ENCODE measurements around the gene BACH2.

The BACH2 gene

GRCh38 chr6:90199900-90200299 is 96.7 kb downstream of the BACH2 start:
- no peaks in the 10 kb centered on the region for H4K20me1 ChIP-seq (ENCODE audit: low read depth, low read length)
- H3K27me3 ChIP-seq (ENCODE audit: low read length) = no peaks in the 10 kb centered on the region
- H3K4me3 ChIP-seq (ENCODE audit: insufficient read depth, low read length, poor library complexity, severe bottlenecking) = no peak overlapping the region
- peaks cover 21% of the 10 kb centered on the region; the same call in 1 of the 2 replicates for H3K9me3 ChIP-seq (ENCODE audit: insufficient read depth, low read length)
- H2AFZ ChIP-seq (ENCODE audit: low read depth, low read length, severe bottlenecking) = no peak overlapping the region
- no peaks in the 10 kb centered on the region for H3F3A ChIP-seq (ENCODE audit: insufficient read depth)
- H3K36me3 ChIP-seq (ENCODE audit: low read length) = peaks cover 42% of the 10 kb centered on the region
- H3K4me2 ChIP-seq (ENCODE audit: low read depth, low read length, poor library complexity, severe bottlenecking) = no peak overlapping the region
- no peaks in the 10 kb centered on the region for H3K9me2 ChIP-seq (replicated peaks; ENCODE audit: insufficient read depth, low read length)
- H3K9ac ChIP-seq (ENCODE audit: low read length) = no peak overlapping the region
- no peak for TF ChIP-seq EZH2phosphoT487 (conservative IDR thresholded peaks at IDR 0.05; ENCODE audit: low read length)
- TF ChIP-seq, protein P1, sequence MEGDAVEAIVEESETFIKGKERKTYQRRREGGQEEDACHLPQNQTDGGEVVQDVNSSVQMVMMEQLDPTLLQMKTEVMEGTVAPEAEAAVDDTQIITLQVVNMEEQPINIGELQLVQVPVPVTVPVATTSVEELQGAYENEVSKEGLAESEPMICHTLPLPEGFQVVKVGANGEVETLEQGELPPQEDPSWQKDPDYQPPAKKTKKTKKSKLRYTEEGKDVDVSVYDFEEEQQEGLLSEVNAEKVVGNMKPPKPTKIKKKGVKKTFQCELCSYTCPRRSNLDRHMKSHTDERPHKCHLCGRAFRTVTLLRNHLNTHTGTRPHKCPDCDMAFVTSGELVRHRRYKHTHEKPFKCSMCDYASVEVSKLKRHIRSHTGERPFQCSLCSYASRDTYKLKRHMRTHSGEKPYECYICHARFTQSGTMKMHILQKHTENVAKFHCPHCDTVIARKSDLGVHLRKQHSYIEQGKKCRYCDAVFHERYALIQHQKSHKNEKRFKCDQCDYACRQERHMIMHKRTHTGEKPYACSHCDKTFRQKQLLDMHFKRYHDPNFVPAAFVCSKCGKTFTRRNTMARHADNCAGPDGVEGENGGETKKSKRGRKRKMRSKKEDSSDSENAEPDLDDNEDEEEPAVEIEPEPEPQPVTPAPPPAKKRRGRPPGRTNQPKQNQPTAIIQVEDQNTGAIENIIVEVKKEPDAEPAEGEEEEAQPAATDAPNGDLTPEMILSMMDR (IDR thresholded peaks at IDR 0.05; ENCODE audit: insufficient read depth, low read length, poor library complexity, severe bottlenecking) = no peak
- no peak overlapping the region for H3K27ac ChIP-seq (ENCODE audit: low read depth, low read length)
- H3K79me2 ChIP-seq (ENCODE audit: insufficient read depth, low read length) = no peaks in the 10 kb centered on the region

DNA sequence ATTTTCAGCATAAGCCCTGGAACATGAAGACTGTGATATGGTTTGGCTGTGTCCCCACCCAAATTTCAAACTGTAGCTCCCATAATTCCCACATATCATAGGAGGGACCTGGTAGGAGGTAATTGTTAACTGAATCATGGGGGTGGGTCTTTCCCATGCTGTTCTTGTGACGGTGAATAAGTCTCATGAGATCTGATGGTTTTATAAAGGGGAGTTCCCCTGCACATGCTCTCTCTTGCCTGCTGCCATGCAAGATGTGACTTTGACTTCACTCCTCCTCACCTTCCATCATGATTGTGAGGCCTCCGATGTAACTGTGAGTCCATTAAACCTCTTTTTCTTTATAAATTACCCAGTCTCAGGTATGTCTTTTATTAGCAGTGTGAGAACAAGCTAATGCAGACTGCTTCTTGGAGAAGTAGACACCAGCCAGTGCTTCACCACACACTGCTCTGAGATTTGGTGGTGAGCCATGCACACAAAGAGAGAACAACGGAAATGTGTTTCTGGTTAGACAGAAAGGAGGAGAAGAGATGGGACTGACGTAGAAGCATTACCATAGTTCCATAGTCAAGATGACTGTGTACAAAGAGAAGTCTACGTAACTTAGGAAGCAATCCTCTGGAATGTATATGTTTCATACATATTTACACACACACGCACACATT is 97.8 kb downstream of the BACH2 start:
- Histone ChIP-seq H4K20me1 (ENCODE audit: low read depth, low read length) (no peaks in the 10 kb centered on the region), H3K4me2 (ENCODE audit: low read depth, low read length, poor library complexity, severe bottlenecking) (no peak overlapping the region), H3K9me2 (replicated peaks; ENCODE audit: insufficient read depth, low read length) (no peaks in the 10 kb centered on the region), H3K79me2 (ENCODE audit: insufficient read depth, low read length) (no peaks in the 10 kb centered on the region), H3K4me3 (ENCODE audit: insufficient read depth, low read length, poor library complexity, severe bottlenecking) (no peak overlapping the region), H3K9ac (ENCODE audit: low read length) (no peak overlapping the region), H3K9me3 (ENCODE audit: insufficient read depth, low read length) (peaks cover 21% of the 10 kb centered on the region; the same call in 1 of the 2 replicates), H2AFZ (ENCODE audit: low read depth, low read length, severe bottlenecking) (no peak overlapping the region), H3F3A (ENCODE audit: insufficient read depth) (0 out of 2 replicates have a peak, but pooled peaks cover 9% of the 10 kb centered on the region), H3K27me3 (ENCODE audit: low read length) (no peaks in the 10 kb centered on the region), H3K36me3 (ENCODE audit: low read length) (peaks cover 42% of the 10 kb centered on the region), H3K27ac (ENCODE audit: low read depth, low read length) (no peak overlapping the region)
- TF ChIP-seq, protein P1 (IDR thresholded peaks at IDR 0.05; ENCODE audit: insufficient read depth, low read length, poor library complexity, severe bottlenecking) = no peak
- TF ChIP-seq EZH2phosphoT487 (conservative IDR thresholded peaks at IDR 0.05; ENCODE audit: low read length) = no peak

- Histone ChIP-seq H3K9me2 (replicated peaks; ENCODE audit: insufficient read depth, low read length) (no peaks in the 10 kb centered on the region), H4K20me1 (ENCODE audit: low read depth, low read length) (no peaks in the 10 kb centered on the region), H2AFZ (ENCODE audit: low read depth, low read length, severe bottlenecking) (no peak overlapping the region), H3K9me3 (ENCODE audit: insufficient read depth, low read length) (peaks cover 21% of the 10 kb centered on the region; the same call in 1 of the 2 replicates), H3K79me2 (ENCODE audit: insufficient read depth, low read length) (no peaks in the 10 kb centered on the region), H3K36me3 (ENCODE audit: low read length) (peaks cover 42% of the 10 kb centered on the region), H3K4me2 (ENCODE audit: low read depth, low read length, poor library complexity, severe bottlenecking) (no peak overlapping the region), H3K27ac (ENCODE audit: low read depth, low read length) (no peak overlapping the region), H3K9ac (ENCODE audit: low read length) (no peak overlapping the region), H3K4me3 (ENCODE audit: insufficient read depth, low read length, poor library complexity, severe bottlenecking) (no peak overlapping the region), H3K27me3 (ENCODE audit: low read length) (no peaks in the 10 kb centered on the region), H3F3A (ENCODE audit: insufficient read depth) (peaks cover 9% of the 10 kb centered on the region; the same call in 1 of the 2 replicates)
- no peak for TF ChIP-seq EZH2phosphoT487 (conservative IDR thresholded peaks at IDR 0.05; ENCODE audit: low read length)
- TF ChIP-seq, protein P1 (IDR thresholded peaks at IDR 0.05; ENCODE audit: insufficient read depth, low read length, poor library complexity, severe bottlenecking) = no peak
Observed at GRCh38 chr6:90197854-90198496, 98.7 kb downstream of the BACH2 start.
